NT2/D1 (cell line): ENCODE data around the gene MGAT4A.

Experiments used
- DNase-seq: peaks from one replicate; pipeline ENCODE4 v3.0.0-alpha.2; 2011; ENCODE audit warnings: low read depth, low spot score
- H3K27me3 ChIP-seq: 2 replicates; pipeline ENCODE4 v1.6.0; 2011; ENCODE audit warnings: mild to moderate bottlenecking; ENCODE audit not compliant: insufficient read length, insufficient read depth
- H3K36me3 ChIP-seq: 2 replicates; pipeline ENCODE4 v1.6.1; 2011; ENCODE audit warnings: mild to moderate bottlenecking, low read length, mixed read lengths; ENCODE audit not compliant: insufficient read depth, insufficient read length
- H3K4me1 ChIP-seq: 2 replicates; pipeline ENCODE4 v1.5.1; 2011; ENCODE audit not compliant: insufficient read depth, insufficient read length
- H3K4me3 ChIP-seq: 2 replicates; pipeline ENCODE4 v1.5.1; 2011; ENCODE audit warnings: low read depth; ENCODE audit not compliant: insufficient read length
- H3K9ac ChIP-seq: 2 replicates; pipeline ENCODE4 v1.6.0; 2011; ENCODE audit warnings: low read depth; ENCODE audit not compliant: insufficient read length
- H3K9me3 ChIP-seq: 2 replicates; pipeline ENCODE4 v1.5.1; 2011; ENCODE audit warnings: mild to moderate bottlenecking, low read length; ENCODE audit not compliant: insufficient read depth
- SUZ12 ChIP-seq: IDR thresholded peaks from 2 replicates; pipeline ENCODE4 v1.6.1; 2011; ENCODE audit not compliant: insufficient read length, insufficient read depth; ENCODE audit errors: extremely low read depth
- YY1 ChIP-seq: IDR thresholded peaks from 2 replicates; pipeline ENCODE4 v1.6.1; 2011; ENCODE audit not compliant: insufficient read length, insufficient read depth
- ZNF274 ChIP-seq: IDR thresholded peaks from 2 replicates; pipeline ENCODE4 v1.6.1; 2011; ENCODE audit warnings: mild to moderate bottlenecking, low read depth, low read length

Gene MGAT4A

DNA sequence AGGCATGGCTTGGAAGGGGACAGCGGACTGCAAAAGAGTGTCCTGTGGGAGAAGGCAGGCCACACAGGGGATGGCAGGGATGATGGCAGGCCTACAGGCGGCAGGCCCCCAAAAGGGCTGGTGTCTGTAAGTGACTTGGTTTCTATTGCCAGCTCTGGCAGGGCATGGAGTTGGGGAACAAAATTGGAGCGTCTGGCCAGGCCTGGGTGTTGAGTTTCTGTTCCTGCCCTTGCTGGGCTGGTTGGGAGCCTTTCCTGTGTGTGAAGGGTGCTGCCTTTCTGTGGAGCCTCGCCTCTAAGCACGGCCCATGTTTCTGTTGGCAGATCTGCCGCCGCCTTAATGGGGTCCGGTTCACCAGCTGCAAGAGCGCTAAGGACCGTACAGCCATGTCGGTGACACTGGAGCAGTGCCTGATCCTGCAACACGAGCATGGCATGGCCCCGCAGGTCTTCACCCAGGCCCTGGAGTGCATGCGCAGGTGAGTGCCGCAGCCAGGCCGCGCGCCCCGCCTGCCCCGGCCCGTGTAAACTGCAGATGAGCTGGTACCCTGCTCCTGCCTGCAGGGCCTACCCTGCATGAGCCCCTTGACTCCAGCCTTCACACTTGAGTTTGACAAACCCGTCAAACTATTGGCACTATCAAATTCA is 154.1 kb downstream of the MGAT4A start:
- H3K4me1 ChIP-seq = no peaks in the 10 kb centered on the region
- no peaks in the 10 kb centered on the region for H3K9me3 ChIP-seq
- no peak for DNase-seq
- TF ChIP-seq YY1 = no peak
- no peak for TF ChIP-seq SUZ12
- no peak for TF ChIP-seq ZNF274
- peaks cover 62% of the 10 kb centered on the region for H3K36me3 ChIP-seq
- no peak overlapping the region for H3K4me3 ChIP-seq
- H3K9ac ChIP-seq = no peak overlapping the region
- no peaks in the 10 kb centered on the region for H3K27me3 ChIP-seq

DNA sequence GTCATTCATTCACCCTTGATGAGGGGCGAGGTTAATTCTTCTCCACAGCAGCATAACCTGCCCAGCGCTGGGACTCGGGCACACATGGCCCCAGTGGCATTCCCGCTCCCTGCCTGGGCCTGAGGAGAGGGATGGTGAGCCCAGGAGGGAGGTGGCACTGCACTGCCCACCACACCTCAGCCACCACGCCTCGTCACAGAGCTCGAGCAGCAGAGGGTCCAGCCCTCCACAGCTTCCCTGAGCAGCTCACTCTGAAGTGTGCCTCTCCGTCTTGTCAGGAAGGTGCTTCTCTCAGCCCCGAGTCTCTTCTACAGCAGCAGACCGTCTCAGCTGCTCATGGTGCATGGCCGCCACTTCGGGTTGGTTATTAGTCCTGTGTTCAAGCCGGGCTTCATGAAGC is 157.5 kb downstream of the MGAT4A start:
- Histone ChIP-seq H3K36me3 (peaks cover 82% of the 10 kb centered on the region), H3K4me3 (no peak overlapping the region), H3K27me3 (no peaks in the 10 kb centered on the region), H3K9me3 (no peaks in the 10 kb centered on the region), H3K9ac (no peak overlapping the region), H3K4me1 (no peaks in the 10 kb centered on the region)
- DNase-seq = no peak
- TF ChIP-seq SUZ12 (no peak), YY1 (no peak), ZNF274 (no peak)

- TF ChIP-seq ZNF274 (no peak), YY1 (no peak), SUZ12 (no peak)
- DNase-seq = no peak
- H3K36me3 ChIP-seq = peaks cover 85% of the 10 kb centered on the region
- H3K27me3 ChIP-seq = no peaks in the 10 kb centered on the region
- no peaks in the 10 kb centered on the region for H3K4me1 ChIP-seq
- H3K9me3 ChIP-seq = no peaks in the 10 kb centered on the region
- H3K9ac ChIP-seq = no peak overlapping the region
- no peak overlapping the region for H3K4me3 ChIP-seq
Observed at GRCh38 chr2:98572676-98573075, 158.3 kb downstream of the MGAT4A start.

DNA sequence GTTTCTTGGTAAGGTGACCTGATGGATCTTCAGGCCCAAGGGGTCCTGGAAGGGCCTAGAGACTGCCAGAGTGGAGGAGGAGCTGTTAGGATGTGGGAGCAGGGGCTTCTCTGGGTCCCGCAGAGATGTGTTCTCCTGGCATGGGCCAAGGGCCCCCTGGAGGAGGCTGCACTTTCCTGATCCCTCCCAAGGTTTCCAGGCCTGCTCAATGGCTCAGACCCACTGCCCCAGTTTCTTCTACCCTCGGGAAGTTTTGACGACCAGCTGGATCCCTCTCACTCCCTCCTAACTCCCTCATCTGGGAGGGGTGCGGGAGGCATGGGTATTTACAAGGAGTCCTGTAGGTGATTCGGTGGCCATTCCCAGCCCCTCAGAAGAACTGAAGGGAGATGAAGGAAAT is 158.7 kb downstream of the MGAT4A start:
- Histone ChIP-seq H3K36me3 (peaks cover 88% of the 10 kb centered on the region), H3K4me1 (no peaks in the 10 kb centered on the region), H3K9me3 (no peaks in the 10 kb centered on the region), H3K4me3 (no peak overlapping the region), H3K9ac (no peak overlapping the region), H3K27me3 (no peaks in the 10 kb centered on the region)
- no peak for DNase-seq
- TF ChIP-seq SUZ12 (no peak), ZNF274 (no peak), YY1 (no peak)

DNA sequence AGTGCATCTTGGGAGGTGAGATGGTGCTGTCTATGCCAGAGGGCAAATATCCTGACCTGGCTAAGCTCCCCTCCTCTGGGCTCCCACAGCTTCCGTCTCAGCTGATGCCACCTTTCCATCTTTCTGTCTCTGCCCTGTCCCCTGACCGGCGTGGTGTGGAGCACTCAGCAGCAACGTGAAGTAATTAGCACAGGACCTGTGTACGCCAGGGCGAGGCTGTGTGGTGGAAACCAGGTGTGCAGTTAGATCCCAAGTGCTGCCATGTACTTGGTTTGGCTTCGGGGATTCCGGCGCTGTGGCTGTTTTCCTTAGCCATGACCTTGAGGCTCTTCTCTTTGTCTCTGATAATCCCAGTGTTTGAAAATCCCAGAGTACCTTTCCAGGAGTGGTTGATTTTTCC is 159.1 kb downstream of the MGAT4A start:
- H3K27me3 ChIP-seq = no peaks in the 10 kb centered on the region
- no peak for DNase-seq
- H3K36me3 ChIP-seq = peaks cover 88% of the 10 kb centered on the region
- H3K4me3 ChIP-seq = no peak overlapping the region
- H3K4me1 ChIP-seq = no peaks in the 10 kb centered on the region
- no peaks in the 10 kb centered on the region for H3K9me3 ChIP-seq
- no peak overlapping the region for H3K9ac ChIP-seq
- no peak for TF ChIP-seq YY1
- no peak for TF ChIP-seq ZNF274
- TF ChIP-seq SUZ12 = no peak

DNA sequence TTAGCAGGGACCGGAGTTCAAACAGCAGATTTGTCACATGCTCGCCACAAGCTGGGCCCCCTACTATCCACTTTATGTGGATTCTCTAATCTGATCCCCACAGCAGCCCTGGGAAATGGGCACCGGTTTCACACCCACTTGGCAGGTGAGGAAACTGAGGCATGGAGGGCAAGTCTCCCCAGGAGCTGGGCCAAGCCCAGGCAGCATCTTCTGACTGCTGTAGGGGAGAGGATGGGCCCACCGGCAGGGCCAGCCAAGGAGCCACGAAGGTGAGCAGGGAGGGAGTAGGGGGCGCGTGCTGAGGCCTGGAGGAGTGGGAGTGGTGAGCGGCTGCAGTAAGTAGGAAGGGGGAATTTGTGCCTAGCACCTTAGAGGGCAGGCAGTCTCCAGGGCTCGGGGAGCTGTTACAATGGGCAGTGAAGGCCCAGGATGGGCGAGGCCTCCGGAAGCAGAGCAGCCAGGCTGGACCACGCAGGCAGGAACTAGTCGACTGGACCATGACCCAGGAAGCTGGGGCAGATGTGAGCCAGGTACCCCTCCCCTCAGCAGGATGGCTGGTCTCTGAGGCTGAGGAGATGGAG is 159.7 kb downstream of the MGAT4A start:
- Histone ChIP-seq H3K36me3 (peaks cover 88% of the 10 kb centered on the region), H3K27me3 (no peaks in the 10 kb centered on the region), H3K9me3 (no peaks in the 10 kb centered on the region), H3K4me1 (no peaks in the 10 kb centered on the region), H3K9ac (no peak overlapping the region), H3K4me3 (no peak overlapping the region)
- no peak for DNase-seq
- TF ChIP-seq SUZ12 (no peak), YY1 (no peak), ZNF274 (no peak)

- no peaks in the 10 kb centered on the region for H3K9me3 ChIP-seq
- no peak overlapping the region for H3K9ac ChIP-seq
- H3K4me1 ChIP-seq = no peaks in the 10 kb centered on the region
- no peaks in the 10 kb centered on the region for H3K27me3 ChIP-seq
- TF ChIP-seq YY1 (no peak), SUZ12 (no peak), ZNF274 (no peak)
- no peak for DNase-seq
- H3K4me3 ChIP-seq = no peak overlapping the region
- H3K36me3 ChIP-seq = peaks cover 90% of the 10 kb centered on the region
Observed at GRCh38 chr2:98570356-98570755, 160.6 kb downstream of the MGAT4A start.
